Stimulated activated CD8-positive, alpha-beta memory T cell treated with anti-CD3 and anti-CD28 coated beads, Interleukin-12 subunit alpha, Interleukin-12 subunit beta, amount 100 ng/mL, for 24 hours (primary cell): ENCODE measurements around the gene BTNL9.
"Not testable (repeated sequence)": the region's sequence is repeated elsewhere in the genome, so short reads cannot be mapped to it uniquely, and the experiment has no call there.

Experiments used
- DNase-seq: peaks from one replicate; pipeline ENCODE4 v3.0.0-alpha.2; 2020; ENCODE audit errors: extremely low read depth

BTNL9 gene

GRCh38 chr5:181042722-181043121, 2.7 kb downstream of the BTNL9 start:
- DNase-seq, result no peak

GRCh38 chr5:181043285-181044092, 3.4 kb downstream of the BTNL9 start:
- DNase-seq, result no peak

GRCh38 chr5:181044093-181044599, 4.1 kb downstream of the BTNL9 start:
- no peak for DNase-seq

- no peak for DNase-seq
Observed at GRCh38 chr5:181044662-181045305, 4.7 kb downstream of the BTNL9 start.

GRCh38 chr5:181045316-181045715, 5.2 kb downstream of the BTNL9 start:
- DNase-seq, result no peak

GRCh38 chr5:181045857-181046256, 5.8 kb downstream of the BTNL9 start:
- not testable (repeated sequence) for DNase-seq

GRCh38 chr5:181047288-181047687, 7.2 kb downstream of the BTNL9 start:
- no peak for DNase-seq

GRCh38 chr5:181047921-181048320, 7.9 kb downstream of the BTNL9 start:
- DNase-seq, result no peak

- no peak for DNase-seq
Observed at GRCh38 chr5:181050016-181050415, 9.9 kb downstream of the BTNL9 start.

- DNase-seq, result no peak
Observed at GRCh38 chr5:181051841-181052671, 12.0 kb downstream of the BTNL9 start.

GRCh38 chr5:181052672-181053487, 12.8 kb downstream of the BTNL9 start:
- no peak for DNase-seq

GRCh38 chr5:181053488-181054121, 13.5 kb downstream of the BTNL9 start:
- DNase-seq, result no peak

GRCh38 chr5:181054138-181054537, 14.1 kb downstream of the BTNL9 start:
- no peak for DNase-seq

GRCh38 chr5:181054871-181055459, 14.9 kb downstream of the BTNL9 start:
- no peak for DNase-seq

GRCh38 chr5:181056431-181056830, 16.4 kb downstream of the BTNL9 start:
- no peak for DNase-seq

GRCh38 chr5:181058321-181058720, 18.3 kb downstream of the BTNL9 start:
- no peak for DNase-seq

- DNase-seq, result no peak
Observed at GRCh38 chr5:181058786-181059296, 18.8 kb downstream of the BTNL9 start.

- no peak for DNase-seq
Observed at GRCh38 chr5:181059297-181060230, 19.5 kb downstream of the BTNL9 start.

- no peak for DNase-seq
Observed at GRCh38 chr5:181060231-181060590, 20.1 kb downstream of the BTNL9 start.
